Measurements from ENCODE around the gene MAGT1. TPM values are rescaled to one million over a fixed set of nuclear protein-coding genes. Genes with fewer than 3 reads are reported as not detected.

MAGT1 gene
- total and polyA plus RNA-seq, 7 experiments from 2014 or later: 32.5 to 63.8 (median 36.5) TPM

DNA sequence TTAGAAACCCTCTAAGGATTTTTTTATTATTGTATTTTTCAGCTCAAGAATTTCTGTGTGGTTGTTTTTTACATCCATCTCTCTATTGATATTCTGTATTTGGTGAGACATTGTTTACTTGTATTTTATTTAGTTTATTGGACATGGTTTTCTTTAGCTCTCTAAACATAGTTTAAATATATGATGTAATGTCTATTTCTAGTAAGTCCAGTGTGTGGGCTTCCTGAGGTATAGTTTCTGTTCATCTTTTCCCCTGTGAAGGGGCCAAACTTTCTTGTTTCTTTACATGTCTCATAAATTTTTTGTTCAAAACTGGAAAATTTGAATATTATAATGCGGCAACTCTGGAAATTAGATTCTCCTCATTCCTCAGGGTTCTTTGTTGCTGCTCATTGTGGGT, 81.0 kb downstream of the MAGT1 start:
- Mint-ChIP-seq H3K9me3 (peaks cover 0 to 11% (median 0%) of the 10 kb centered on the region in 11 donors), H3K4me3 (no peak overlapping the region), H3K27me3 (no peaks in the 10 kb centered on the region), H3K36me3 (peaks cover 0 to 6% (median 0%) of the 10 kb centered on the region in 5 donors), H3K4me1 (no peaks in the 10 kb centered on the region), H3K27ac (no peak overlapping the region)
- Histone ChIP-seq H3K27me3 (ENCODE audit: control insufficient read depth in 2 of 2, insufficient read depth in 2 of 2, low read length in 2 of 2) (no peaks in the 10 kb centered on the region), H3K27ac (ENCODE audit: low read depth, low read length) (no peak overlapping the region), H3K4me1 (ENCODE audit: control insufficient read depth in 2 of 2, insufficient read depth in 2 of 2, low read length in 2 of 2) (no peaks in the 10 kb centered on the region), H3K36me3 (ENCODE audit: control insufficient read depth in 2 of 3, insufficient read depth in 3 of 3, low read length in 3 of 3) (no peaks in the 10 kb centered on the region), H3K4me3 (ENCODE audit: low read length) (no peak overlapping the region), H3K9me3 (ENCODE audit: control insufficient read depth in 2 of 3, low read length in 3 of 3) (no peaks in the 10 kb centered on the region)
- ChIA-PET POLR2A (interaction anchor here (0.5 kb wide), 1 partner anchor 20 kb away, joined by 4 read pairs; no protein-coding TSS in a partner anchor), CTCF (no interaction called here)
- intact Hi-C loops (cut with micrococcal nuclease): no loop called here
- ATAC-seq (no peak), DNase-seq (no peak)

DNA sequence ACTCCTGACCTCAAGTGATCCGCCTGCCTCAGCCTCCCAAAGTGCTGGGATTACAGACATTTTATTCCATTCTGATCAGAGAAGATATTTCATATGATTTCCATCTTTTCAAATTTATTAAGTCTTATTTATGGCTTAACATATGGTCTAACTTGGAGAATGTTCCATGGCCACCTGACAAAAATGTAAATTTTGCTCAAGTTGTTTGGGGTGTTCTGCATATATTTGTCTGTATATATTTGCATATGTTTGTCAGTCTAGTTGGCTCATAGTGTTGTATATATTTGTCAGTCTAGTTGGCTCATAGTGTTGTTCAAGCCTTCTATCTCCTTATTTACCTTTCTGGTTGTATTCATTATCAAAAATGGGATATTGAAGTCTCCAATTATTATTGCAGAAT, 93.0 kb downstream of the MAGT1 start:
- H3K27ac Mint-ChIP-seq: no peak overlapping the region
- H3K36me3 Mint-ChIP-seq: peaks cover 0 to 1% (median 0%) of the 10 kb centered on the region in 5 donors
- Histone ChIP-seq H3K27ac (ENCODE audit: low read depth, low read length) (no peak overlapping the region), H3K4me3 (ENCODE audit: low read length) (no peak overlapping the region), H3K9me3 (ENCODE audit: control insufficient read depth in 2 of 3, low read length in 3 of 3) (no peaks in the 10 kb centered on the region), H3K4me1 (ENCODE audit: control insufficient read depth in 2 of 2, insufficient read depth in 2 of 2, low read length in 2 of 2) (no peaks in the 10 kb centered on the region), H3K36me3 (ENCODE audit: control insufficient read depth in 2 of 3, insufficient read depth in 3 of 3, low read length in 3 of 3) (no peaks in the 10 kb centered on the region), H3K27me3 (ENCODE audit: control insufficient read depth in 2 of 2, insufficient read depth in 2 of 2, low read length in 2 of 2) (no peaks in the 10 kb centered on the region)
- no peak overlapping the region for H3K4me3 Mint-ChIP-seq
- ATAC-seq (no peak), DNase-seq (no peak)
- H3K9me3 Mint-ChIP-seq: peaks cover 0 to 16% (median 0%) of the 10 kb centered on the region in 11 donors
- peaks cover 0 to 4% (median 0%) of the 10 kb centered on the region in 7 donors for H3K4me1 Mint-ChIP-seq
- ChIA-PET CTCF (interaction anchor here (0.7 kb wide), 1 partner anchor 89 kb away, joined by 4 read pairs; no protein-coding TSS in a partner anchor), POLR2A (no interaction called here)
- H3K27me3 Mint-ChIP-seq: peaks cover 0 to 2% (median 0%) of the 10 kb centered on the region in 5 donors
- intact Hi-C loops (cut with micrococcal nuclease): no loop called here

- ATAC-seq (no peak), DNase-seq (no peak)
- CTCF ChIA-PET: no interaction called here
- H3K9me3 Mint-ChIP-seq: no peaks in the 10 kb centered on the region
- no peak overlapping the region for H3K27ac ChIP-seq (ENCODE audit: low read depth, low read length)
- H3K27me3 ChIP-seq (ENCODE audit: control insufficient read depth in 2 of 2, insufficient read depth in 2 of 2, low read length in 2 of 2): no peaks in the 10 kb centered on the region
- H3K4me3 Mint-ChIP-seq: no peak overlapping the region
- H3K27ac Mint-ChIP-seq: no peak overlapping the region
- H3K4me3 ChIP-seq (ENCODE audit: low read length): no peak overlapping the region
- no peaks in the 10 kb centered on the region for H3K36me3 ChIP-seq (ENCODE audit: control insufficient read depth in 2 of 3, insufficient read depth in 3 of 3, low read length in 3 of 3)
- no peaks in the 10 kb centered on the region for H3K4me1 Mint-ChIP-seq
- H3K4me1 ChIP-seq (ENCODE audit: control insufficient read depth in 2 of 2, insufficient read depth in 2 of 2, low read length in 2 of 2): no peaks in the 10 kb centered on the region
- intact Hi-C loops (cut with micrococcal nuclease): no loop called here
- H3K27me3 Mint-ChIP-seq: no peaks in the 10 kb centered on the region
- POLR2A ChIA-PET: no interaction called here
- H3K9me3 ChIP-seq (ENCODE audit: control insufficient read depth in 2 of 3, low read length in 3 of 3): no peaks in the 10 kb centered on the region
- no peaks in the 10 kb centered on the region for H3K36me3 Mint-ChIP-seq
Observed at GRCh38 chrX:77795124-77795523, 100.1 kb downstream of the MAGT1 start.

GRCh38 chrX:77793946-77794345, 101.3 kb downstream of the MAGT1 start:
- Mint-ChIP-seq H3K27ac (no peak overlapping the region), H3K27me3 (no peaks in the 10 kb centered on the region), H3K36me3 (no peaks in the 10 kb centered on the region), H3K4me1 (no peaks in the 10 kb centered on the region), H3K9me3 (no peaks in the 10 kb centered on the region), H3K4me3 (no peak overlapping the region)
- no peak overlapping the region for H3K4me3 ChIP-seq (ENCODE audit: low read length)
- POLR2A ChIA-PET: no interaction called here
- ATAC-seq (no peak), DNase-seq (no peak)
- intact Hi-C loops (cut with micrococcal nuclease): no loop called here
- H3K4me1 ChIP-seq (ENCODE audit: control insufficient read depth in 2 of 2, insufficient read depth in 2 of 2, low read length in 2 of 2): no peaks in the 10 kb centered on the region
- no peaks in the 10 kb centered on the region for H3K9me3 ChIP-seq (ENCODE audit: control insufficient read depth in 2 of 3, low read length in 3 of 3)
- CTCF ChIA-PET: no interaction called here
- H3K27me3 ChIP-seq (ENCODE audit: control insufficient read depth in 2 of 2, insufficient read depth in 2 of 2, low read length in 2 of 2): no peaks in the 10 kb centered on the region
- no peaks in the 10 kb centered on the region for H3K36me3 ChIP-seq (ENCODE audit: control insufficient read depth in 2 of 3, insufficient read depth in 3 of 3, low read length in 3 of 3)
- H3K27ac ChIP-seq (ENCODE audit: low read depth, low read length): no peak overlapping the region

- Histone ChIP-seq H3K4me1 (ENCODE audit: control insufficient read depth in 2 of 2, insufficient read depth in 2 of 2, low read length in 2 of 2) (peaks cover 7 to 8% of the 10 kb centered on the region in 2 donors), H3K27me3 (ENCODE audit: control insufficient read depth in 2 of 2, insufficient read depth in 2 of 2, low read length in 2 of 2) (no peaks in the 10 kb centered on the region), H3K9me3 (ENCODE audit: control insufficient read depth in 2 of 3, low read length in 3 of 3) (no peaks in the 10 kb centered on the region), H3K36me3 (ENCODE audit: control insufficient read depth in 2 of 3, insufficient read depth in 3 of 3, low read length in 3 of 3) (no peaks in the 10 kb centered on the region), H3K27ac (ENCODE audit: low read depth, low read length) (peak overlapping the region; percentile 63), H3K4me3 (ENCODE audit: low read length) (peak overlapping the region; percentile 67)
- POLR2A ChIA-PET: interaction anchor here (0.7 to 3.7 kb wide), 4 partner anchors 9 to 119 kb away, joined by 3 to 14 read pairs (median 5); partner anchors contain the start of genes COX7B and MAGT1
- Mint-ChIP-seq H3K4me1 (peaks cover 0 to 31% (median 27%) of the 10 kb centered on the region in 7 donors), H3K27ac (peak overlapping the region; percentile 56 to 100 (median 88)), H3K9me3 (peaks cover 0 to 2% (median 0%) of the 10 kb centered on the region in 11 donors), H3K27me3 (no peaks in the 10 kb centered on the region), H3K4me3 (peak overlapping the region; percentile 70 to 100 (median 88)), H3K36me3 (peaks cover 0 to 3% (median 0%) of the 10 kb centered on the region in 5 donors)
- ATAC-seq (peak; percentile 62), DNase-seq (peak in 7 of 9 donors; percentile 48 to 66 (median 60))
- intact Hi-C loops (cut with micrococcal nuclease): loop anchor here (5.0 to 10.0 kb wide), 4 partner anchors 103 to 1613 kb away; partner anchors contain the start of genes ATP7A (in 1 of the 2) and PBDC1 (in 1 of the 2)
- CTCF ChIA-PET: interaction anchor here (0.6 kb wide), 1 partner anchor 318 kb away, joined by 3 read pairs; no protein-coding TSS in a partner anchor
Observed at GRCh38 chrX:77788050-77788449, 107.2 kb downstream of the MAGT1 start.

DNA sequence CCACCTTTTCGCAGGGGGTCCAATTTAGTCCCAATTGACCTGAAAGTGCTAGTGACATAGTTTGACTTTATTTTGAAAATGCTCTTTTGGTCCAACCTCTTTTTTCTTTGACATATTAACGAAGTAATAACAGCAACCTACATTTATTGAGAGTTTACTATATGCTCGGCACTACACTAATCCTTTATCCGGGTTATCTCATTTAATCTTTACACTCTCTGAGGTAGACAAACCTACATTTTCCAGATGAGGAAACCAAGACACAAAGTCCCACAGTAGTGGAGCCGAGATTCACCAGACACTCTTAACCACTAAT, 108.9 kb downstream of the MAGT1 start:
- POLR2A ChIA-PET: interaction anchor here (1.0 to 3.7 kb wide), 2 partner anchors 109 to 113 kb away, joined by 6 to 14 read pairs; partner anchors contain the start of genes COX7B and MAGT1

More for the DNA sequence above, 108.9 kb downstream of the MAGT1 start:
- Histone ChIP-seq H3K36me3 (ENCODE audit: control insufficient read depth in 2 of 3, insufficient read depth in 3 of 3, low read length in 3 of 3) (no peaks in the 10 kb centered on the region), H3K4me1 (ENCODE audit: control insufficient read depth in 2 of 2, insufficient read depth in 2 of 2, low read length in 2 of 2) (peaks cover 7 to 8% of the 10 kb centered on the region in 2 donors), H3K9me3 (ENCODE audit: control insufficient read depth in 2 of 3, low read length in 3 of 3) (no peaks in the 10 kb centered on the region), H3K4me3 (ENCODE audit: low read length) (peak overlapping the region; percentile 86), H3K27me3 (ENCODE audit: control insufficient read depth in 2 of 2, insufficient read depth in 2 of 2, low read length in 2 of 2) (no peaks in the 10 kb centered on the region), H3K27ac (ENCODE audit: low read depth, low read length) (peak overlapping the region; percentile 93)
- peak; percentile 19 for ATAC-seq
- Mint-ChIP-seq H3K27me3 (no peaks in the 10 kb centered on the region), H3K36me3 (peaks cover 0 to 4% (median 0%) of the 10 kb centered on the region in 5 donors), H3K9me3 (peaks cover 0 to 2% (median 0%) of the 10 kb centered on the region in 11 donors), H3K27ac (peak overlapping the region; percentile 99 to 100 (median 100)), H3K4me3 (peak overlapping the region; percentile 98 to 100 (median 100)), H3K4me1 (peaks cover 0 to 41% (median 32%) of the 10 kb centered on the region in 7 donors)
- no peak for DNase-seq
- intact Hi-C loops (cut with micrococcal nuclease): loop anchor here (1.0 to 10.0 kb wide), 7 partner anchors 102 to 1612 kb away; partner anchors contain the start of genes COX7B (in 2 of the 2), MAGT1 (in 2 of the 2), PGK1 (in 2 of the 2) and ATP7A (in 1 of the 2)
- CTCF ChIA-PET: no interaction called here

All from naive thymus-derived CD4-positive, alpha-beta T cell (primary cell).